Caco-2 (cell line): Measurements from ENCODE around the gene CSAD. TPM values are rescaled to one million over a fixed set of nuclear protein-coding genes. Genes with fewer than 3 reads are reported as not detected.
A peak's percentile ranks its signal among the peaks of the same experiment; 100 is the strongest.

Experiments
- BruUV-seq: library from RNA; stranded (reverse); fragments of 400-500 nt; replicated peaks from 2 replicates; lab custom pipeline; 2021; lab: Mats Ljungman, UMichigan
- CTCF ChIA-PET: fragments of 300-600 bp; sonication (Branson Sonifier 250); formaldehyde crosslinking; loops from one replicate; lab custom pipeline; 2022; ENCODE audit warnings: antibody characterized with exemption; lab: Charles Lee
- POLR2A ChIA-PET: fragments of 300-600 bp; sonication (Branson Sonifier 250); formaldehyde crosslinking; loops from one replicate; lab custom pipeline; 2022; ENCODE audit warnings: antibody characterized with exemption; lab: Charles Lee
- DNase-seq, 2 experiments: peaks; one replicate each; pipeline versions ENCODE4 v3.0.0 to v3.0.0-alpha.2; 2020 to 2022
- H3K27me3 ChIP-seq: replicated peaks from 2 replicates; pipeline ENCODE4 v1.6.0; 2011; ENCODE audit warnings: low read length; ENCODE audit not compliant: control insufficient read depth, insufficient read depth
- H3K36me3 ChIP-seq: 2 replicates; pipeline ENCODE4 v1.5.1; 2011; ENCODE audit warnings: low read length; ENCODE audit not compliant: control insufficient read depth, insufficient read depth
- H3K4me1 ChIP-seq: fragments of 250-450 bp; sonication (Bioruptor Pico); 2 replicates; pipeline ENCODE4 v1.5.1; 2020; ENCODE audit warnings: mild to moderate bottlenecking
- H3K4me3 ChIP-seq: 2 replicates; pipeline ENCODE4 v1.5.1; 2011; ENCODE audit warnings: low read depth, mild to moderate bottlenecking, control low read depth, low read length
- H3K9me3 ChIP-seq: fragments of 250-450 bp; sonication (Bioruptor Pico); 2 replicates; pipeline ENCODE4 v1.5.1; 2020; ENCODE audit warnings: mild to moderate bottlenecking, moderate library complexity
- H3K27ac Mint-ChIP-seq: one replicate; pipeline ENCODE4 v1.8.0; 2022; ENCODE audit warnings: mixed read lengths; ENCODE audit not compliant: unreplicated experiment
- H3K27me3 Mint-ChIP-seq: one replicate; pipeline ENCODE4 v1.8.0; 2022; ENCODE audit warnings: mixed read lengths; ENCODE audit not compliant: insufficient read depth, unreplicated experiment
- H3K36me3 Mint-ChIP-seq: one replicate; pipeline ENCODE4 v1.8.0; 2022; ENCODE audit warnings: mild to moderate bottlenecking, mixed read lengths; ENCODE audit not compliant: insufficient read depth, unreplicated experiment
- H3K4me1 Mint-ChIP-seq: one replicate; pipeline ENCODE4 v1.8.0; 2022; ENCODE audit warnings: low read depth, mixed read lengths; ENCODE audit not compliant: unreplicated experiment
- H3K4me3 Mint-ChIP-seq: one replicate; pipeline ENCODE4 v1.8.0; 2022; ENCODE audit warnings: mild to moderate bottlenecking, moderate library complexity, mixed read lengths; ENCODE audit not compliant: unreplicated experiment
- H3K9me3 Mint-ChIP-seq: one replicate; pipeline ENCODE4 v1.8.0; 2022; ENCODE audit warnings: mixed read lengths; ENCODE audit not compliant: unreplicated experiment
- intact Hi-C: fragments of 100-400 bp; cut with micrococcal nuclease; formaldehyde crosslinking; loops from one replicate; pipeline ENCODE4 v1.10.0; 2022; ENCODE audit not compliant: unreplicated experiment
- total RNA-seq: library from RNA; stranded (reverse); gene quantifications from 2 replicates; pipeline ENCODE4 v1.2.3, GENCODE V29; 2022
- TF ChIP-seq, protein P1 (sequence below), 2 experiments: fragments of 200-600 bp in 1 of 2; IDR thresholded peaks; 1 replicate in 1 of 2; 2 replicates in 1 of 2; pipeline versions ENCODE4 v1.5.1 to v1.8.0; 2011 to 2022; ENCODE audit warnings: antibody characterized with exemption in 1 of 2, control low read depth in 1 of 2, inconsistent platforms in 1 of 2, low read depth in 1 of 2, low read length in 1 of 2, mild to moderate bottlenecking in 1 of 2, moderate library complexity in 1 of 2; ENCODE audit not compliant: insufficient read depth in 1 of 2, severe bottlenecking in 1 of 2, unreplicated experiment in 1 of 2

The CSAD gene
- total RNA-seq, 1 experiment from 2014 or later, result 20.1 TPM

DNA sequence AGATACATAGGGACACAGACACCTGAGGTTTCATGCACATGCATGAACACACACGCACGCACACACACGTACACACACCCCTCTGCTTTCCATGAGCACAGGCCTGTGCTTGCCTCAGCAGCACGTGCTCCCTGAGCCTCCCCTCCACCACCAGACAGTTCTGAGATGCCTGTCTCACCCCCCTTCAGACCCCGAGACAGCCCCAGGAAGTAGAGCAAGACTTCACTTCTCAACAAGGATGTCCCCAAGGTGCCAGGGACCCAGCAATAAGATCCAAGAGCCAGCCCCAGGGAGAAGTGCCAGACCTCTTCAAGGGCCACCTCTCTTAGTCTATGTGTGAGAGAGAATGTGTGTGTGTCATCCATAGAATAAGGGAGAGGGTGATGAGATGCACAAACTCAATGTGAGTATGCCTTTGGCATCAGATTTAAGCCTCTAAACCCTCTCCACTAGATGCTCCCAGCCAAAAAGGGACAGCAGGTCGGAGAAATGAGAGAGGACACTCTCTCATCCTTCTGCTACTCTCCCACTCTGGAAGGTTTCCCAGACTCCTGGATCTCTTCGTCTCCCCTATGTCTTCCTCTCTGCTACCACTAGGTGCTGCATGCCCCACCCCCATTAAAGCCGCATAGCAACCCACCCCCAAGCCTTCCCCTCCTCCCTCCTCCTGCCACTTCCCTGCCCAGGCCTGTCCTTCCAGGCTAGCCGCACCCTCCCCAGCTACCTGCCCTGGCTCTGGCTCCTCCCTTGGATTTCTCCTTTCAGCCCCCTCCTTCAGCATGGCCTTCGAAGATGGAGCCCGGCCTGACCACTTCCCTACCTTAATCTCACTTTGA, 43.6 kb upstream of the CSAD start:
- POLR2A ChIA-PET, result no interaction called here
- BruUV-seq, result no TSS peak
- Mint-ChIP-seq H3K27me3 (no peaks in the 10 kb centered on the region), H3K36me3 (peaks cover 10% of the 10 kb centered on the region), H3K27ac (no peak overlapping the region), H3K4me1 (peaks cover 39% of the 10 kb centered on the region), H3K4me3 (no peak overlapping the region), H3K9me3 (no peaks in the 10 kb centered on the region)
- CTCF ChIA-PET, result interaction anchor here (0.7 kb wide), 1 partner anchor 68 kb away, joined by 3 read pairs; no protein-coding TSS in a partner anchor
- peaks cover 19% of the 10 kb centered on the region for H3K4me1 ChIP-seq
- DNase-seq, result peak; percentile 61 to 76
- H3K4me3 ChIP-seq, result no peak overlapping the region
- H3K9me3 ChIP-seq, result no peaks in the 10 kb centered on the region
- TF ChIP-seq, protein P1, sequence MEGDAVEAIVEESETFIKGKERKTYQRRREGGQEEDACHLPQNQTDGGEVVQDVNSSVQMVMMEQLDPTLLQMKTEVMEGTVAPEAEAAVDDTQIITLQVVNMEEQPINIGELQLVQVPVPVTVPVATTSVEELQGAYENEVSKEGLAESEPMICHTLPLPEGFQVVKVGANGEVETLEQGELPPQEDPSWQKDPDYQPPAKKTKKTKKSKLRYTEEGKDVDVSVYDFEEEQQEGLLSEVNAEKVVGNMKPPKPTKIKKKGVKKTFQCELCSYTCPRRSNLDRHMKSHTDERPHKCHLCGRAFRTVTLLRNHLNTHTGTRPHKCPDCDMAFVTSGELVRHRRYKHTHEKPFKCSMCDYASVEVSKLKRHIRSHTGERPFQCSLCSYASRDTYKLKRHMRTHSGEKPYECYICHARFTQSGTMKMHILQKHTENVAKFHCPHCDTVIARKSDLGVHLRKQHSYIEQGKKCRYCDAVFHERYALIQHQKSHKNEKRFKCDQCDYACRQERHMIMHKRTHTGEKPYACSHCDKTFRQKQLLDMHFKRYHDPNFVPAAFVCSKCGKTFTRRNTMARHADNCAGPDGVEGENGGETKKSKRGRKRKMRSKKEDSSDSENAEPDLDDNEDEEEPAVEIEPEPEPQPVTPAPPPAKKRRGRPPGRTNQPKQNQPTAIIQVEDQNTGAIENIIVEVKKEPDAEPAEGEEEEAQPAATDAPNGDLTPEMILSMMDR (IDR thresholded peaks at IDR 0.05; ENCODE audit: insufficient read depth in 1 of 2, low read depth in 1 of 2, low read length in 1 of 2, severe bottlenecking in 1 of 2, unreplicated experiment in 1 of 2), result peak; percentile 13 to 45
- H3K36me3 ChIP-seq, result no peaks in the 10 kb centered on the region
- no peaks in the 10 kb centered on the region for H3K27me3 ChIP-seq
- intact Hi-C loops, result loop anchor here (5.0 kb wide), 1 partner anchor 158 kb away; the partner anchor contains the start of gene SP1

DNA sequence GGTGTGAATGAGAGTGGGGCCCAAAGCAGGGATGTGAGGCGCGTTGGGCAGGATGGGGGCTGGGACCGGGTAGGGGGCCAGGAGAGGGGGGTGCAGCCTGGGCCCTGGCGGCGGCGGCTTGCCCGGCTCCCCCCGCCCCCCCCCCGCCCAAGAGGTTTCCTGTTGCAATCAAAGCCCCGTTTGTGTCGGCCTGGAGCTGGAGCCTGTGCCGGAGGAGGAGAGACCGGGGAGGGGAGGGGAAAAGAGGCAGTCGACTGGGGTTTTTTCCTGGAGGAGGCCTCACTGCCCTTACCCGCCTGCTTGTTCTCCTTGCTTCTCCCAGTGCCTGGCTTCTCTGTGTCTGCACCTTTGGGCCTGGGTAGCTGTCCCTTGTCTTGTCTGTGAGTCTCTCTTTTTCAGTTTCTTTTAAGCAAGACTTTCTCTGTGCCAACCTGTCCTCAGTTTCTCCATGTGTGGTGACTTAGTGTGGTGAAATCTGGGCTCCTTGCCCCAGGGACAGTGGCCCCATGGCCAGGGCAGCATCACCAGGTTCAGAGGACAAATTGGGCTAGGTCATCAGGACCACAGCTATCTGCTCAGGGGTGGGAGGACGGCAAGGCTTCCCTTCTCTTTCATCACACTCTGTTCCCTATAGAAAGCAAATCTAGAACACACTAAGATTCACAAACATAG, 42.8 kb upstream of the CSAD start:
- Histone ChIP-seq H3K36me3 (no peaks in the 10 kb centered on the region), H3K4me3 (no peak overlapping the region), H3K27me3 (no peaks in the 10 kb centered on the region), H3K4me1 (peaks cover 18% of the 10 kb centered on the region), H3K9me3 (no peaks in the 10 kb centered on the region)
- H3K4me3 Mint-ChIP-seq, result no peak overlapping the region
- H3K9me3 Mint-ChIP-seq, result no peaks in the 10 kb centered on the region
- no peaks in the 10 kb centered on the region for H3K27me3 Mint-ChIP-seq
- BruUV-seq, result no TSS peak
- peaks cover 39% of the 10 kb centered on the region for H3K4me1 Mint-ChIP-seq
- H3K27ac Mint-ChIP-seq, result no peak overlapping the region
- H3K36me3 Mint-ChIP-seq, result peaks cover 10% of the 10 kb centered on the region
- ChIA-PET CTCF (no interaction called here), POLR2A (interaction anchor here (0.6 kb wide), 1 partner anchor 41 kb away, joined by 5 read pairs; no protein-coding TSS in a partner anchor)
- intact Hi-C loops, result loop anchor here (5.0 kb wide), 1 partner anchor 159 kb away; the partner anchor contains the start of gene SP1
- TF ChIP-seq, protein P1 (IDR thresholded peaks at IDR 0.05; ENCODE audit: insufficient read depth in 1 of 2, low read depth in 1 of 2, low read length in 1 of 2, severe bottlenecking in 1 of 2, unreplicated experiment in 1 of 2), result no peak
- no peak for DNase-seq

- TF ChIP-seq, protein P1 (IDR thresholded peaks at IDR 0.05; ENCODE audit: insufficient read depth in 1 of 2, low read depth in 1 of 2, low read length in 1 of 2, severe bottlenecking in 1 of 2, unreplicated experiment in 1 of 2), result no peak
- no peaks in the 10 kb centered on the region for H3K9me3 Mint-ChIP-seq
- Histone ChIP-seq H3K9me3 (no peaks in the 10 kb centered on the region), H3K27me3 (no peaks in the 10 kb centered on the region), H3K36me3 (no peaks in the 10 kb centered on the region), H3K4me3 (no peak overlapping the region), H3K4me1 (peaks cover 18% of the 10 kb centered on the region)
- peaks cover 39% of the 10 kb centered on the region for H3K4me1 Mint-ChIP-seq
- H3K36me3 Mint-ChIP-seq, result peaks cover 10% of the 10 kb centered on the region
- H3K27me3 Mint-ChIP-seq, result no peaks in the 10 kb centered on the region
- POLR2A ChIA-PET, result no interaction called here
- BruUV-seq, result no TSS peak
- peak overlapping the region; percentile 97 for H3K4me3 Mint-ChIP-seq
- CTCF ChIA-PET, result no interaction called here
- intact Hi-C loops, result loop anchor here (5.0 kb wide), 1 partner anchor 159 kb away; the partner anchor contains the start of gene SP1
- H3K27ac Mint-ChIP-seq, result no peak overlapping the region
- no peak for DNase-seq
Observed at GRCh38 chr12:53222806-53223261, 42.1 kb upstream of the CSAD start.
